ENCODE results near the gene C14orf132. TPM values are rescaled to one million over a fixed set of nuclear protein-coding genes. Genes with fewer than 3 reads are reported as not detected.
A peak's percentile ranks its signal among the peaks of the same experiment; 100 is the strongest.

The C14orf132 gene
- total RNA-seq, 1 donor from 2014 or later: 8.0 TPM

GRCh38 chr14:96077983-96078624 lies 38.9 kb downstream of the C14orf132 start:
- no peak overlapping the region for H3K9ac ChIP-seq (ENCODE audit: low read length)
- H3K79me2 ChIP-seq (ENCODE audit: insufficient read depth, low read length): peaks cover 60% of the 10 kb centered on the region
- no peak for DNase-seq (ENCODE audit: low read depth)
- H3K9me3 ChIP-seq (ENCODE audit: insufficient read depth, low read depth, low read length): no peaks in the 10 kb centered on the region
- peaks cover 73% of the 10 kb centered on the region for H4K20me1 ChIP-seq (ENCODE audit: insufficient read depth, low read length)
- H3K36me3 ChIP-seq (ENCODE audit: insufficient read depth, low read length): no peaks in the 10 kb centered on the region
- no peaks in the 10 kb centered on the region for H3K9me3 Mint-ChIP-seq (ENCODE audit: unreplicated experiment)
- H3K4me3 ChIP-seq (ENCODE audit: insufficient read depth, low read depth, low read length): no peak overlapping the region
- H3K27me3 Mint-ChIP-seq (ENCODE audit: low read depth, unreplicated experiment): peaks cover 2% of the 10 kb centered on the region
- H3K36me3 Mint-ChIP-seq (ENCODE audit: low read depth, unreplicated experiment): peaks cover 2% of the 10 kb centered on the region
- no peak for FAIRE-seq
- H3K4me1 ChIP-seq (ENCODE audit: insufficient read depth, low read length): peaks cover 6% of the 10 kb centered on the region
- H2AFZ ChIP-seq (ENCODE audit: low read depth, low read length): no peak overlapping the region
- H3K4me2 ChIP-seq (ENCODE audit: low read length): no peak overlapping the region
- H3K4me3 Mint-ChIP-seq (ENCODE audit: unreplicated experiment): no peak overlapping the region
- H3K27me3 ChIP-seq (ENCODE audit: insufficient read depth, low read length): no peaks in the 10 kb centered on the region
- TF ChIP-seq EZH2 (IDR thresholded peaks at IDR 0.05; ENCODE audit: insufficient read depth, low read length): no peak
- TF ChIP-seq CTCF (IDR thresholded peaks at IDR 0.05; ENCODE audit: insufficient read depth, low read depth, low read length): no peak
- no peaks in the 10 kb centered on the region for H3K4me1 Mint-ChIP-seq (ENCODE audit: low read depth, unreplicated experiment)
- no peak overlapping the region for H3K27ac ChIP-seq (ENCODE audit: low read depth, low read length)
- H3K27ac Mint-ChIP-seq (ENCODE audit: unreplicated experiment): no peak overlapping the region

GRCh38 chr14:96078625-96079016 lies 39.5 kb downstream of the C14orf132 start:
- Histone ChIP-seq H3K36me3 (ENCODE audit: insufficient read depth, low read length) (no peaks in the 10 kb centered on the region), H3K4me3 (ENCODE audit: insufficient read depth, low read depth, low read length) (no peak overlapping the region), H3K79me2 (ENCODE audit: insufficient read depth, low read length) (peaks cover 64% of the 10 kb centered on the region), H3K27ac (ENCODE audit: low read depth, low read length) (no peak overlapping the region), H2AFZ (ENCODE audit: low read depth, low read length) (no peak overlapping the region), H4K20me1 (ENCODE audit: insufficient read depth, low read length) (peaks cover 75% of the 10 kb centered on the region), H3K9ac (ENCODE audit: low read length) (no peak overlapping the region), H3K4me1 (ENCODE audit: insufficient read depth, low read length) (peaks cover 6% of the 10 kb centered on the region), H3K27me3 (ENCODE audit: insufficient read depth, low read length) (no peaks in the 10 kb centered on the region), H3K4me2 (ENCODE audit: low read length) (no peak overlapping the region), H3K9me3 (ENCODE audit: insufficient read depth, low read depth, low read length) (no peaks in the 10 kb centered on the region)
- FAIRE-seq: no peak
- Mint-ChIP-seq H3K27me3 (ENCODE audit: low read depth, unreplicated experiment) (peaks cover 2% of the 10 kb centered on the region), H3K36me3 (ENCODE audit: low read depth, unreplicated experiment) (peaks cover 2% of the 10 kb centered on the region), H3K27ac (ENCODE audit: unreplicated experiment) (no peak overlapping the region), H3K9me3 (ENCODE audit: unreplicated experiment) (no peaks in the 10 kb centered on the region), H3K4me3 (ENCODE audit: unreplicated experiment) (no peak overlapping the region), H3K4me1 (ENCODE audit: low read depth, unreplicated experiment) (no peaks in the 10 kb centered on the region)
- TF ChIP-seq EZH2 (IDR thresholded peaks at IDR 0.05; ENCODE audit: insufficient read depth, low read length) (no peak), CTCF (IDR thresholded peaks at IDR 0.05; ENCODE audit: insufficient read depth, low read depth, low read length) (no peak)
- DNase-seq (ENCODE audit: low read depth): no peak

- Histone ChIP-seq H3K36me3 (ENCODE audit: insufficient read depth, low read length) (no peaks in the 10 kb centered on the region), H4K20me1 (ENCODE audit: insufficient read depth, low read length) (peaks cover 75% of the 10 kb centered on the region), H3K4me1 (ENCODE audit: insufficient read depth, low read length) (peaks cover 6% of the 10 kb centered on the region), H3K9ac (ENCODE audit: low read length) (no peak overlapping the region), H3K4me3 (ENCODE audit: insufficient read depth, low read depth, low read length) (no peak overlapping the region), H3K27me3 (ENCODE audit: insufficient read depth, low read length) (no peaks in the 10 kb centered on the region), H3K27ac (ENCODE audit: low read depth, low read length) (no peak overlapping the region), H2AFZ (ENCODE audit: low read depth, low read length) (no peak overlapping the region), H3K4me2 (ENCODE audit: low read length) (no peak overlapping the region), H3K79me2 (ENCODE audit: insufficient read depth, low read length) (peaks cover 64% of the 10 kb centered on the region), H3K9me3 (ENCODE audit: insufficient read depth, low read depth, low read length) (no peaks in the 10 kb centered on the region)
- Mint-ChIP-seq H3K4me3 (ENCODE audit: unreplicated experiment) (no peak overlapping the region), H3K9me3 (ENCODE audit: unreplicated experiment) (no peaks in the 10 kb centered on the region), H3K27me3 (ENCODE audit: low read depth, unreplicated experiment) (peaks cover 2% of the 10 kb centered on the region), H3K36me3 (ENCODE audit: low read depth, unreplicated experiment) (peaks cover 2% of the 10 kb centered on the region), H3K4me1 (ENCODE audit: low read depth, unreplicated experiment) (no peaks in the 10 kb centered on the region), H3K27ac (ENCODE audit: unreplicated experiment) (no peak overlapping the region)
- TF ChIP-seq EZH2 (IDR thresholded peaks at IDR 0.05; ENCODE audit: insufficient read depth, low read length): no peak
- TF ChIP-seq CTCF (IDR thresholded peaks at IDR 0.05; ENCODE audit: insufficient read depth, low read depth, low read length): no peak
- DNase-seq (ENCODE audit: low read depth): peak; percentile 33
- FAIRE-seq: no peak
Observed at GRCh38 chr14:96079066-96079465, 39.9 kb downstream of the C14orf132 start.

Data from astrocyte (in vitro differentiated cells and primary cell).